Stomach (tissue), 9 donors: ENCODE results near the gene RDX. TPM values are rescaled to one million over a fixed set of nuclear protein-coding genes. Genes with fewer than 3 reads are reported as not detected.
A peak's percentile ranks its signal among the peaks of the same experiment; 100 is the strongest.

Source experiments
- DNase-seq, 2 donors: peaks; one replicate each; pipeline versions ENCODE4 v3.0.0 to v3.0.0-alpha.2; 2013 to 2019
- H3K27ac ChIP-seq, 5 donors: fragments of 200-600 bp in 4 of 5; sonication (generic) in 4 of 5; one replicate each; pipeline ENCODE4 v1.5.1; 2013 to 2019; ENCODE audit warnings: mild to moderate bottlenecking in 1 of 5, moderate library complexity in 1 of 5
- H3K27me3 ChIP-seq, 3 donors: fragments of 200-600 bp; sonication (generic); one replicate each; pipeline ENCODE4 v1.5.1; 2017 to 2019; ENCODE audit warnings: mixed run types in 1 of 3
- H3K36me3 ChIP-seq, 4 donors: fragments of 200-600 bp; sonication (generic); 1 replicate in 3 of 4; 2 replicates in 1 of 4; pipeline ENCODE4 v1.5.1; 2016 to 2019
- H3K4me1 ChIP-seq, 4 donors: fragments of 200-600 bp; sonication (generic); one replicate each; pipeline ENCODE4 v1.5.1; 2016 to 2019
- H3K4me3 ChIP-seq, 4 donors: fragments of 200-600 bp; sonication (generic) in 3 of 4; one replicate each; pipeline ENCODE4 v1.5.1; 2016 to 2019; ENCODE audit warnings: mild to moderate bottlenecking in 1 of 4
- H3K9me3 ChIP-seq, 4 donors: fragments of 200-600 bp; sonication (generic); one replicate each; pipeline ENCODE4 v1.5.1; 2016 to 2019
- EP300 ChIP-seq: sonication (generic); formaldehyde crosslinking; IDR thresholded peaks from one replicate; pipeline ENCODE4 v1.6.1; 2017; ENCODE audit warnings: antibody characterized with exemption
- POLR2A ChIP-seq, 4 donors: fragments of 450-650 bp; IDR thresholded peaks; one replicate each; pipeline ENCODE4 v1.6.1; 2016; ENCODE audit warnings: antibody characterized with exemption in 4 of 4, control low read depth in 2 of 4, mild to moderate bottlenecking in 1 of 4, moderate library complexity in 1 of 4
- POLR2AphosphoS5 ChIP-seq, 3 donors: sonication (generic); formaldehyde crosslinking; IDR thresholded peaks; one replicate each; pipeline ENCODE4 v1.6.1; 2016; ENCODE audit warnings: antibody characterized with exemption in 3 of 3
- whole genome bisulfite sequencing, 5 donors: extraction: QIAGEN DNeasy Blood & Tissue Kit in 3 of 5; methylation state at CpG; one replicate each; pipeline versions ENCODE4 v1.1.5 to v1.1.7; 2013 to 2018; 5-methylcytosine and 5-hydroxymethylcytosine counted together
- intact Hi-C: fragments of 100-400 bp; cut with DNase I; formaldehyde crosslinking; loops from one replicate; pipeline ENCODE4 v1.15.1; 2023; ENCODE audit warnings: low total_unique reads
- polyA plus RNA-seq, 3 donors: library from polyadenylated mRNA; stranded (reverse); fragments of 200-250 nt; gene quantifications; one replicate each; pipeline ENCODE4 v1.2.3, GENCODE V29; 2013
- total RNA-seq, 5 donors: library from RNA; depleted of rRNA; stranded (reverse); fragments of >200 nt; gene quantifications; one replicate each; pipeline versions ENCODE4 v1.1.0 to v1.2.3, GENCODE V29; 2014 to 2016
- TF ChIP-seq, protein P1 (sequence below), 7 experiments: fragments of 450-650 bp in 4 of 7; fragments of 200-600 bp in 3 of 7; sonication (generic) in 3 of 7; IDR thresholded peaks; one replicate each; pipeline ENCODE4 v1.5.1; 2016 to 2019; ENCODE audit warnings: antibody characterized with exemption in 7 of 7, control low read depth in 2 of 7, mild to moderate bottlenecking in 1 of 7
- donor health status: healthy with polysubstance abuse.
- donor health status: Bipolar disorder and iron deficiency.
- donor health status: healthy.

RDX gene
- total and polyA plus RNA-seq, 8 donors, result 18.1 to 426 (median 55.4) TPM

DNA sequence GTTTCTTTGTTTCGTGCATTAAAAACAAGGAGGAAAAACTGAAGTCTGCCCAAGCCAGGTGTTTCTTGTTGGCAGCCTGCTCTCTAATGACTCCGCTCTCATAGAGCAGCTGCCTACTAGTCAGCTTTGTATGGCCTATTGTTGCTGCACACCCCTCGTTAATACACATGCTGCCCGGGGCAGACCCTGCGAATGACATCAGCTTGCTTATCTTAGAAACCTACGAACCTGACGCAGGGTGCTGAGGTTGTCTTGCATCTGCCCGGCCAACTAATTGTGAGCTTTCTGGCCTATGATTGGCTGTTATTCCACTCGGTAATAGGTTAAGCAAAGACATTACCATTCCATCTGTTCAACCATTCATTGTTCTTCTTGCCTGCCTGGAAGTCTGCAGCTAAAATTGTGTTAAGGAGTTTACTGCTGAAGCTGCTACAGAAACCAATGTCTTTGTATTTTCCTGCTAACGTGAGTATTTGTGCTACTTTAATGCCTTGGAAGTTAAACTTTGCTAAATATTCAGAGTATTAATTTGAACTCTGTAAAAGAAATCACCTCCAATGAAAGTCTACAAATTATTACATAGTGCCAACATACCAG, 165.7 kb downstream of the RDX start:
- no peak overlapping the region for H3K27ac ChIP-seq
- no peak overlapping the region for H3K4me3 ChIP-seq
- H3K9me3 ChIP-seq, result no peaks in the 10 kb centered on the region
- H3K4me1 ChIP-seq, result peaks cover 0 to 16% (median 7%) of the 10 kb centered on the region in 4 donors
- peak in 1 of 2 donors; percentile 87 for DNase-seq
- intact Hi-C loops, result no loop called here
- no peaks in the 10 kb centered on the region for H3K36me3 ChIP-seq
- 49 to 79% (median 59%) methylated on average over 10 of the region's 10 CpGs for WGBS, 5 donors
- no peak for TF ChIP-seq POLR2AphosphoS5 (IDR thresholded peaks at IDR 0.05)
- H3K27me3 ChIP-seq, result no peaks in the 10 kb centered on the region

DNA sequence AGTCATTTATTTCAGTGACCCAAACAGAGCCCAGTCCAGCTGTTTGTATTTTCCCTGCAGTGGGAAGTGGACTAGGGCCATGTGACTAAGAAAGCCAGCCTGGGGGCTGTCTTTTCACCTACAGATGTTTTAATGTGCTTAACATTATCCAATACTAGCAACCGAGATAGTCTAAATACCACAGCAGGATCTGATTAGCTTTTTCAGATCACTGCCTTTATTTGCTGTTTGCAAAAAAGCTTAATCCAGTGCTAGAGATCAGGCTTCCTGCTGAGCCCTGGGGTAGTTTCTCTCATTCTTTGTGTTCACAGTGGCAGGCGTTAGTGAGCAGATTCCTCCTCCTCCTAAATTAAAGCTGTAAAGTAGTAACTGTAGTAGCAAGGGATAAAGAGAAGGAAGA, 168.3 kb downstream of the RDX start:
- peak in 1 of 2 donors; percentile 16 for DNase-seq
- no peaks in the 10 kb centered on the region for H3K27me3 ChIP-seq
- TF ChIP-seq POLR2A (IDR thresholded peaks at IDR 0.05), result no peak
- intact Hi-C loops, result no loop called here
- 11 to 25% (median 12%) methylated on average over 2 of the region's 2 CpGs for WGBS, 5 donors
- no peak overlapping the region for H3K27ac ChIP-seq
- no peaks in the 10 kb centered on the region for H3K9me3 ChIP-seq
- H3K4me3 ChIP-seq, result no peak overlapping the region
- peaks cover 0 to 16% (median 7%) of the 10 kb centered on the region in 4 donors for H3K4me1 ChIP-seq
- H3K36me3 ChIP-seq, result no peaks in the 10 kb centered on the region

DNA sequence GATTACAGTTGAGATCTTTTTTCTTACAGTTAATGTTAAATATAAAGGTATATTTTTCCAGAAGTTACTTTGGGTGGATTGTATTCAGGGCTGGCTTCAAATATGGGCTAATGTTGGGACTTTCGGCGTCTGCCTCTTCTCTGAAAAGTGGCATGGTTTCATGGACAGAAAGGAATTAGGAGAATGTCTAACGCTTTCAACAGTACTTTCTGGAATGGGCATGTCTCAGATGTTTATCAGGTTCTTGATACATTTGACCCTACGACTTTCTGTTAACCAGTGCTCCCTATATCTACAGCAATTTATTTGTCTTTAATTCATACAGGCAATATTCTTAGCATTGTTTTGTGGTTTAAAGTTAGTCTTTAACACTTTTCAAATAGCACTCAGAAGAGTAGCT, 169.5 kb downstream of the RDX start:
- 69 to 81% (median 74%) methylated on average over 4 of the region's 4 CpGs for WGBS, 5 donors
- Histone ChIP-seq H3K9me3 (no peaks in the 10 kb centered on the region), H3K36me3 (no peaks in the 10 kb centered on the region), H3K4me1 (peaks cover 0 to 16% (median 7%) of the 10 kb centered on the region in 4 donors), H3K27me3 (no peaks in the 10 kb centered on the region), H3K27ac (no peak overlapping the region), H3K4me3 (no peak overlapping the region)
- TF ChIP-seq EP300 (no peak), POLR2A (IDR thresholded peaks at IDR 0.05) (no peak), POLR2AphosphoS5 (IDR thresholded peaks at IDR 0.05) (no peak)
- TF ChIP-seq, protein P1, sequence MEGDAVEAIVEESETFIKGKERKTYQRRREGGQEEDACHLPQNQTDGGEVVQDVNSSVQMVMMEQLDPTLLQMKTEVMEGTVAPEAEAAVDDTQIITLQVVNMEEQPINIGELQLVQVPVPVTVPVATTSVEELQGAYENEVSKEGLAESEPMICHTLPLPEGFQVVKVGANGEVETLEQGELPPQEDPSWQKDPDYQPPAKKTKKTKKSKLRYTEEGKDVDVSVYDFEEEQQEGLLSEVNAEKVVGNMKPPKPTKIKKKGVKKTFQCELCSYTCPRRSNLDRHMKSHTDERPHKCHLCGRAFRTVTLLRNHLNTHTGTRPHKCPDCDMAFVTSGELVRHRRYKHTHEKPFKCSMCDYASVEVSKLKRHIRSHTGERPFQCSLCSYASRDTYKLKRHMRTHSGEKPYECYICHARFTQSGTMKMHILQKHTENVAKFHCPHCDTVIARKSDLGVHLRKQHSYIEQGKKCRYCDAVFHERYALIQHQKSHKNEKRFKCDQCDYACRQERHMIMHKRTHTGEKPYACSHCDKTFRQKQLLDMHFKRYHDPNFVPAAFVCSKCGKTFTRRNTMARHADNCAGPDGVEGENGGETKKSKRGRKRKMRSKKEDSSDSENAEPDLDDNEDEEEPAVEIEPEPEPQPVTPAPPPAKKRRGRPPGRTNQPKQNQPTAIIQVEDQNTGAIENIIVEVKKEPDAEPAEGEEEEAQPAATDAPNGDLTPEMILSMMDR (IDR thresholded peaks at IDR 0.05), result no peak
- DNase-seq, result no peak
- intact Hi-C loops, result no loop called here

DNA sequence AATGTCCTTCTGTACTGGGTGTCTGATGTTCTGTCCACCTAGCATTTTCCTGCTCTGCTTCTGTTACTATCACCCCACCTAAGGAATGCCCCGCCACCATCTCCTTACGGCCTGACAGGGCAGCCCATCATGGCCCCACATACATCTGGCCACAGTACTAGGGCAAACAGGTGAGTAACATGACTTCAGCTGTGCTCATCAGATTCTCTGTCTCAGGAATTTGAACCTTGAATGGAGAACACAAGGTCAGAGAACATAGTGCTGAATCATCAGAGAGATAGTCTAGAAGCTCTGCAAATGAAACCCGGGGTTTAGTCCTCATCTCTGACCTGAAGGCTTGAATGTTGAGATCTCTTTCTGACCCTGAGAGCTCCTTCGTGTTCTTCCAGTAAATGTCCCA, 170.8 kb downstream of the RDX start:
- no peak overlapping the region for H3K27ac ChIP-seq
- H3K27me3 ChIP-seq, result no peaks in the 10 kb centered on the region
- H3K36me3 ChIP-seq, result no peaks in the 10 kb centered on the region
- TF ChIP-seq POLR2A (IDR thresholded peaks at IDR 0.05) (no peak), POLR2AphosphoS5 (IDR thresholded peaks at IDR 0.05) (no peak), EP300 (no peak)
- TF ChIP-seq, protein P1 (IDR thresholded peaks at IDR 0.05), result no peak
- 90 to 96% (median 93%) methylated on average over 4 of the region's 4 CpGs for WGBS, 5 donors
- H3K4me3 ChIP-seq, result no peak overlapping the region
- intact Hi-C loops, result no loop called here
- H3K9me3 ChIP-seq, result no peaks in the 10 kb centered on the region
- DNase-seq, result no peak
- H3K4me1 ChIP-seq, result peaks cover 8 to 26% (median 13%) of the 10 kb centered on the region in 4 donors

Other genes with a start within 250 kb of the RDX start
- gene ZC3H12C, start 203.2 kb downstream of the RDX start, total RNA-seq, result 10 to 100 TPM in 4 of 5 donors, 1 to 10 TPM in 1; 3.5 to 23.2 (median 14.5) TPM
- 1 to 10 TPM; 1.3 to 1.7 (median 1.5) TPM for gene ZC3H12C, start 203.2 kb downstream of the RDX start, polyA plus RNA-seq
- 10 to 100 TPM in 4 of 5 donors, under 1 TPM in 1; 0.58 to 78.8 (median 23.5) TPM for gene FDX1, start 133.3 kb upstream of the RDX start, total RNA-seq
- gene FDX1, start 133.3 kb upstream of the RDX start, polyA plus RNA-seq, result 10 to 100 TPM; 11.2 to 23.4 (median 18.3) TPM